ENCODE data around the gene MUCL3.
"Not testable (repeated sequence)": the region's sequence is repeated elsewhere in the genome, so short reads cannot be mapped to it uniquely, and the experiment has no call there.

Gene MUCL3

GRCh38 chr6:30940361-30940986 is at the start of gene MUCL3:
Gene MUCL3 (plus strand): TSS chr6:30940973. CDS start chr6:30941000, 27 bp downstream.
- no peak for DNase-seq (ENCODE audit: low read depth)

- no peak for DNase-seq (ENCODE audit: low read depth)
Measured at GRCh38 chr6:30891450-30891723, 49.4 kb upstream of the MUCL3 start.

- DNase-seq (ENCODE audit: low read depth), result no peak
Measured at GRCh38 chr6:30891816-30892538, 48.8 kb upstream of the MUCL3 start.

- no peak for DNase-seq (ENCODE audit: low read depth)
Measured at GRCh38 chr6:30893001-30893591, 47.7 kb upstream of the MUCL3 start.

- DNase-seq (ENCODE audit: low read depth), result no peak
Measured at GRCh38 chr6:30893666-30894065, 47.1 kb upstream of the MUCL3 start.

GRCh38 chr6:30894381-30894780 is 46.4 kb upstream of the MUCL3 start:
- no peak for DNase-seq (ENCODE audit: low read depth)

GRCh38 chr6:30894935-30895334 is 45.8 kb upstream of the MUCL3 start:
- DNase-seq (ENCODE audit: low read depth), result no peak

GRCh38 chr6:30895343-30895742 is 45.4 kb upstream of the MUCL3 start:
- no peak for DNase-seq (ENCODE audit: low read depth)

GRCh38 chr6:30896541-30896940 is 44.2 kb upstream of the MUCL3 start:
- DNase-seq (ENCODE audit: low read depth), result no peak

- no peak for DNase-seq (ENCODE audit: low read depth)
Measured at GRCh38 chr6:30897882-30898281, 42.9 kb upstream of the MUCL3 start.

- DNase-seq (ENCODE audit: low read depth), result no peak
Measured at GRCh38 chr6:30898750-30899360, 41.9 kb upstream of the MUCL3 start.

GRCh38 chr6:30900863-30901417 is 39.8 kb upstream of the MUCL3 start:
- DNase-seq (ENCODE audit: low read depth), result no peak

- no peak for DNase-seq (ENCODE audit: low read depth)
Measured at GRCh38 chr6:30901436-30901835, 39.3 kb upstream of the MUCL3 start.

GRCh38 chr6:30902196-30902595 is 38.6 kb upstream of the MUCL3 start:
- DNase-seq (ENCODE audit: low read depth), result not testable (repeated sequence)

- DNase-seq (ENCODE audit: low read depth), result no peak
Measured at GRCh38 chr6:30902709-30903108, 38.1 kb upstream of the MUCL3 start.

GRCh38 chr6:30903236-30903635 is 37.5 kb upstream of the MUCL3 start:
- DNase-seq (ENCODE audit: low read depth), result no peak

GRCh38 chr6:30907290-30907757 is 33.4 kb upstream of the MUCL3 start:
- not testable (repeated sequence) for DNase-seq (ENCODE audit: low read depth)

GRCh38 chr6:30907758-30908591 is 32.8 kb upstream of the MUCL3 start, which contains the start of gene GTF2H4:
Gene GTF2H4 (plus strand): TSS chr6:30908207.
- peak; percentile 94 for DNase-seq (ENCODE audit: low read depth)

GRCh38 chr6:30908700-30909099 is 32.1 kb upstream of the MUCL3 start:
- no peak for DNase-seq (ENCODE audit: low read depth)

- not testable (repeated sequence) for DNase-seq (ENCODE audit: low read depth)
Measured at GRCh38 chr6:30910473-30910872, 30.3 kb upstream of the MUCL3 start.

- DNase-seq (ENCODE audit: low read depth), result no peak
Measured at GRCh38 chr6:30912746-30913520, 27.8 kb upstream of the MUCL3 start.

Data from activated T-cell treated with anti-CD3 and anti-CD28 coated beads for 1 hour (primary cell).